ENCODE data around the gene TACR2.
A peak's percentile ranks its signal among the peaks of the same experiment; 100 is the strongest.

The TACR2 gene

GRCh38 chr10:69397972-69398371, 18.7 kb downstream of the TACR2 start:
- H3K36me3 ChIP-seq, result peaks cover 72 to 100% (median 93%) of the 10 kb centered on the region in 11 experiments
- H3K27ac ChIP-seq, result no peak overlapping the region

GRCh38 chr10:69394020-69394419, 22.7 kb downstream of the TACR2 start:
- H3K4me3 ChIP-seq, result no peak overlapping the region
- H4K20me1 ChIP-seq, result peaks cover 0 to 70% (median 0%) of the 10 kb centered on the region in 11 experiments; a peak in 6 of 22 replicates
- H3K27me3 ChIP-seq, result no peaks in the 10 kb centered on the region
- TF ChIP-seq Cebpa-rat (IDR thresholded peaks at IDR 0.05), result no peak
- no peaks in the 10 kb centered on the region for H3K9me3 ChIP-seq (replicated peaks in 1 of 11)
- no peak overlapping the region; a peak in 1 of 22 replicates for H3K27ac ChIP-seq
- H3K4me2 ChIP-seq, result no peak overlapping the region
- no peak overlapping the region; a peak in 1 of 22 replicates for H3K9ac ChIP-seq
- H3K4me1 ChIP-seq, result peaks cover 13 to 43% (median 26%) of the 10 kb centered on the region in 10 experiments
- peaks cover 49 to 98% (median 85%) of the 10 kb centered on the region in 11 experiments for H3K36me3 ChIP-seq

More at GRCh38 chr10:69397972-69398371, 18.7 kb downstream of the TACR2 start:
- H3K9me3 ChIP-seq (replicated peaks in 1 of 11), result no peaks in the 10 kb centered on the region
- no peak for TF ChIP-seq Cebpa-rat (IDR thresholded peaks at IDR 0.05)
- H3K4me2 ChIP-seq, result peak overlapping the region in 1 of 11 experiments; percentile 15; a peak in 2 of 22 replicates
- no peak overlapping the region for H3K9ac ChIP-seq
- no peaks in the 10 kb centered on the region for H3K27me3 ChIP-seq
- no peak overlapping the region for H3K4me3 ChIP-seq
- peaks cover 0 to 63% (median 0%) of the 10 kb centered on the region in 11 experiments; a peak in 6 of 22 replicates for H4K20me1 ChIP-seq
- H3K4me1 ChIP-seq, result peaks cover 0 to 11% (median 0%) of the 10 kb centered on the region in 10 experiments; a peak in 5 of 20 replicates

GRCh38 chr10:69392481-69393000, 24.2 kb downstream of the TACR2 start:
- H3K36me3 ChIP-seq, result peaks cover 55 to 98% (median 85%) of the 10 kb centered on the region in 11 experiments
- H3K9ac ChIP-seq, result peak overlapping the region in 7 of 11 experiments; percentile 8 to 67 (median 41); a peak in 9 of 22 replicates
- H4K20me1 ChIP-seq, result peaks cover 0 to 68% (median 0%) of the 10 kb centered on the region in 11 experiments; a peak in 6 of 22 replicates
- peaks cover 13 to 39% (median 27%) of the 10 kb centered on the region in 10 experiments for H3K4me1 ChIP-seq
- peak overlapping the region in 9 of 11 experiments; percentile 3 to 66 (median 32); a peak in 13 of 22 replicates for H3K4me2 ChIP-seq
- H3K4me3 ChIP-seq, result no peak overlapping the region
- TF ChIP-seq Cebpa-rat (IDR thresholded peaks at IDR 0.05), result peak in 10 of 11 experiments; percentile 33 to 86 (median 63); a peak in 15 of 22 replicates
- H3K9me3 ChIP-seq (replicated peaks in 1 of 11), result no peaks in the 10 kb centered on the region
- H3K27ac ChIP-seq, result peak overlapping the region in 8 of 11 experiments; percentile 30 to 79 (median 58); a peak in 14 of 22 replicates
- no peaks in the 10 kb centered on the region for H3K27me3 ChIP-seq

GRCh38 chr10:69391158-69391557, 25.6 kb downstream of the TACR2 start:
- Histone ChIP-seq H3K27ac (peak overlapping the region in 5 of 11 experiments; percentile 53 to 79 (median 70); a peak in 8 of 22 replicates), H3K4me3 (no peak overlapping the region), H3K4me1 (peaks cover 13 to 38% (median 26%) of the 10 kb centered on the region in 10 experiments), H3K4me2 (peak overlapping the region in 1 of 11 experiments; percentile 89; a peak in 1 of 22 replicates), H3K27me3 (no peaks in the 10 kb centered on the region), H3K9ac (peak overlapping the region in 5 of 11 experiments; percentile 9 to 69 (median 55); a peak in 3 of 22 replicates), H4K20me1 (peaks cover 0 to 65% (median 0%) of the 10 kb centered on the region in 11 experiments; a peak in 6 of 22 replicates), H3K36me3 (peaks cover 56 to 98% (median 85%) of the 10 kb centered on the region in 11 experiments), H3K9me3 (replicated peaks in 1 of 11) (no peaks in the 10 kb centered on the region)
- no peak for TF ChIP-seq Cebpa-rat (IDR thresholded peaks at IDR 0.05)

- H3K4me1 ChIP-seq, result peaks cover 13 to 38% (median 26%) of the 10 kb centered on the region in 10 experiments
- peak overlapping the region in 10 of 11 experiments; percentile 20 to 89 (median 70); a peak in 19 of 22 replicates for H3K4me2 ChIP-seq
- peaks cover 0 to 67% (median 0%) of the 10 kb centered on the region in 11 experiments; a peak in 7 of 22 replicates for H4K20me1 ChIP-seq
- TF ChIP-seq Cebpa-rat (IDR thresholded peaks at IDR 0.05), result no peak; a peak in 1 of 22 replicates
- peak overlapping the region; percentile 14 to 69 (median 53); a peak in 18 of 22 replicates for H3K9ac ChIP-seq
- peak overlapping the region in 1 of 10 experiments; percentile 32; a peak in 1 of 20 replicates for H3K4me3 ChIP-seq
- no peaks in the 10 kb centered on the region for H3K9me3 ChIP-seq (replicated peaks in 1 of 11)
- peaks cover 62 to 98% (median 87%) of the 10 kb centered on the region in 11 experiments for H3K36me3 ChIP-seq
- H3K27ac ChIP-seq, result peak overlapping the region in 9 of 11 experiments; percentile 43 to 79 (median 63); a peak in 18 of 22 replicates
- no peaks in the 10 kb centered on the region for H3K27me3 ChIP-seq
These were observed 26.8 kb downstream of the TACR2 start for GRCh38 chr10:69389827-69390490.

GRCh38 chr10:69388488-69388887, 28.2 kb downstream of the TACR2 start:
- Histone ChIP-seq H4K20me1 (peaks cover 0 to 69% (median 0%) of the 10 kb centered on the region in 11 experiments; a peak in 8 of 22 replicates), H3K4me2 (no peak overlapping the region), H3K27ac (no peak overlapping the region; a peak in 1 of 22 replicates), H3K9me3 (replicated peaks in 1 of 11) (no peaks in the 10 kb centered on the region), H3K9ac (no peak overlapping the region), H3K4me3 (no peak overlapping the region), H3K4me1 (peaks cover 13 to 38% (median 26%) of the 10 kb centered on the region in 10 experiments), H3K27me3 (no peaks in the 10 kb centered on the region), H3K36me3 (peaks cover 66 to 98% (median 88%) of the 10 kb centered on the region in 11 experiments)
- TF ChIP-seq Cebpa-rat (IDR thresholded peaks at IDR 0.05), result no peak

GRCh38 chr10:69387500-69387899, 29.2 kb downstream of the TACR2 start:
- H3K4me3 ChIP-seq, result no peak overlapping the region
- peaks cover 74 to 99% (median 93%) of the 10 kb centered on the region in 11 experiments for H3K36me3 ChIP-seq
- TF ChIP-seq Cebpa-rat (IDR thresholded peaks at IDR 0.05), result no peak
- no peaks in the 10 kb centered on the region for H3K27me3 ChIP-seq
- H3K9me3 ChIP-seq (replicated peaks in 1 of 11), result no peaks in the 10 kb centered on the region
- H3K4me1 ChIP-seq, result peaks cover 13 to 38% (median 26%) of the 10 kb centered on the region in 10 experiments
- H4K20me1 ChIP-seq, result peaks cover 0 to 79% (median 0%) of the 10 kb centered on the region in 11 experiments; a peak in 8 of 22 replicates
- no peak overlapping the region; a peak in 1 of 22 replicates for H3K27ac ChIP-seq
- H3K9ac ChIP-seq, result no peak overlapping the region
- no peak overlapping the region for H3K4me2 ChIP-seq

- H3K9ac ChIP-seq, result no peak overlapping the region
- peaks cover 83 to 100% (median 95%) of the 10 kb centered on the region in 11 experiments for H3K36me3 ChIP-seq
- no peak overlapping the region for H3K4me2 ChIP-seq
- H4K20me1 ChIP-seq, result peaks cover 0 to 76% (median 0%) of the 10 kb centered on the region in 11 experiments; a peak in 8 of 22 replicates
- no peak overlapping the region for H3K4me3 ChIP-seq
- H3K4me1 ChIP-seq, result peaks cover 9 to 21% (median 18%) of the 10 kb centered on the region in 10 experiments; a peak in 19 of 20 replicates
- H3K27ac ChIP-seq, result no peak overlapping the region
- H3K27me3 ChIP-seq, result no peaks in the 10 kb centered on the region
- H3K9me3 ChIP-seq (replicated peaks in 1 of 11), result no peaks in the 10 kb centered on the region
- no peak for TF ChIP-seq Cebpa-rat (IDR thresholded peaks at IDR 0.05)
These were observed 31.0 kb downstream of the TACR2 start for GRCh38 chr10:69385454-69386350.

All from BLaER1 treated with 17β-estradiol and CSF1 and Interleukin-3, amounts not matched to agents 10 nM and 100 nM (cell line).